ENCODE measurements around the gene ZFP36.

GRCh38 chr19:39407410-39407659 lies 688 bp downstream of the ZFP36 start:
- TF ChIP-seq POLR2A (IDR thresholded peaks at IDR 0.05) (no peak), CTCF (IDR thresholded peaks at IDR 0.05) (no peak)
